HepG2 (cell line): ENCODE data around the gene WDR86. TPM values are rescaled to one million over a fixed set of nuclear protein-coding genes. Genes with fewer than 3 reads are reported as not detected.

Experiments
- CREB3 ChIP-seq: sonication (generic); formaldehyde crosslinking; IDR thresholded peaks from 2 replicates; pipeline ENCODE4 v1.5.0; 2020; ENCODE audit warnings: missing genetic modification reagents
- FOXP4 ChIP-seq: sonication (generic); formaldehyde crosslinking; IDR thresholded peaks from 2 replicates; pipeline ENCODE4 v1.4.0; 2020; ENCODE audit warnings: missing genetic modification reagents
- HINFP ChIP-seq: sonication (generic); formaldehyde crosslinking; IDR thresholded peaks from 2 replicates; pipeline ENCODE4 v1.4.0; 2020; ENCODE audit warnings: low read depth, mild to moderate bottlenecking, missing genetic modification reagents
- PHB2 ChIP-seq: fragments of 450-650 bp; IDR thresholded peaks from 2 replicates; pipeline ENCODE4 v1.6.1; 2018; ENCODE audit not compliant: partially characterized antibody
- SOX6 ChIP-seq, 2 experiments: fragments of 450-650 bp in 1 of 2; sonication (generic) in 1 of 2; formaldehyde crosslinking in 1 of 2; IDR thresholded peaks; 2 replicates each; pipeline versions ENCODE4 v1.4.0 to v1.6.1; 2017 to 2020; ENCODE audit warnings: antibody characterized with exemption in 1 of 2, mild to moderate bottlenecking in 1 of 2, missing genetic modification reagents in 1 of 2
- SRSF9 ChIP-seq: fragments of 200-400 bp; formaldehyde crosslinking; IDR thresholded peaks from 2 replicates; pipeline ENCODE4 v1.6.1; 2018; ENCODE audit warnings: borderline replicate concordance, mild to moderate bottlenecking, low read depth, low read length; ENCODE audit not compliant: insufficient read depth, poor library complexity, severe bottlenecking
- TBX3 ChIP-seq: fragments of 450-650 bp; IDR thresholded peaks from 2 replicates; pipeline ENCODE4 v1.6.1; 2017; ENCODE audit warnings: antibody characterized with exemption, mild to moderate bottlenecking, inconsistent platforms, borderline replicate concordance
- TEAD2 ChIP-seq: sonication (generic); formaldehyde crosslinking; IDR thresholded peaks from 2 replicates; pipeline ENCODE4 v1.9.0; 2021; ENCODE audit warnings: missing genetic modification reagents
- ZFP36 ChIP-seq: fragments of 150-350 bp; IDR thresholded peaks from 2 replicates; pipeline ENCODE4 v1.6.1; 2018; ENCODE audit warnings: borderline replicate concordance, low read length, low read depth; ENCODE audit not compliant: partially characterized antibody
- ZNF18 ChIP-seq: sonication (generic); formaldehyde crosslinking; IDR thresholded peaks from 2 replicates; pipeline ENCODE4 v1.8.0; 2022; ENCODE audit warnings: mild to moderate bottlenecking, missing genetic modification reagents; ENCODE audit not compliant: insufficient replicate concordance
- ZNF543 ChIP-seq: sonication (generic); formaldehyde crosslinking; IDR thresholded peaks from 2 replicates; pipeline ENCODE4 v1.4.0; 2020; ENCODE audit warnings: mild to moderate bottlenecking, missing genetic modification reagents
- ZNF562 ChIP-seq: sonication (generic); formaldehyde crosslinking; IDR thresholded peaks from 2 replicates; pipeline ENCODE4 v1.8.0; 2022; ENCODE audit warnings: missing genetic modification reagents, borderline replicate concordance
- ZNF646 ChIP-seq: sonication (generic); formaldehyde crosslinking; IDR thresholded peaks from 2 replicates; pipeline ENCODE4 v1.9.0; 2021; ENCODE audit warnings: mild to moderate bottlenecking, missing genetic modification reagents
- ZNF75D ChIP-seq: sonication (generic); formaldehyde crosslinking; IDR thresholded peaks from 2 replicates; pipeline ENCODE4 v1.8.1; 2023; ENCODE audit warnings: missing genetic modification reagents, mild to moderate bottlenecking, borderline replicate concordance
- polyA plus RNA-seq, 8 experiments: library from polyadenylated mRNA; depleted of rRNA in 3 of 8; stranded (reverse) in 7 of 8; unstranded in 1 of 8; fragments of >200 nt; fragmentation: Illumina TruSeq in 4 of 8; extraction: Trizol in 4 of 8; gene quantifications; 2 replicates each; pipeline versions ENCODE4 v1.2.1 to v1.2.3, GENCODE V29; 2011 to 2016; ENCODE audit warnings: low read depth in 4 of 8, missing spikeins in 1 of 8, mixed read lengths in 1 of 8; ENCODE audit not compliant: insufficient read depth in 1 of 8
- total RNA-seq, 5 experiments: library from RNA; depleted of rRNA; stranded (reverse); fragments of >200 nt; fragmentation: Illumina TruSeq; extraction: Trizol; gene quantifications; 2 replicates each; pipeline ENCODE4 v1.2.3, GENCODE V29; 2016; ENCODE audit warnings: low read depth in 1 of 5

WDR86 gene
- total and polyA plus RNA-seq, 2 of the 13 experiments (the other 11 are each of a cell fraction or from before 2014, with no cell fraction given): 0.11 to 2.9 TPM

- TF ChIP-seq FOXP4 (CRISPR knock-in tag): peak; percentile 82
- no peak for TF ChIP-seq SOX6 (IDR thresholded peaks at IDR 0.05)
- peak; percentile 76 for TF ChIP-seq SOX6 (CRISPR knock-in tag; IDR thresholded peaks at IDR 0.05)
- TF ChIP-seq SRSF9: no peak
- no peak for TF ChIP-seq ZNF543 (CRISPR knock-in tag)
- peak; percentile 56; the same call in 1 of the 2 replicates for TF ChIP-seq ZNF646 (CRISPR knock-in tag)
- TF ChIP-seq ZNF562 (CRISPR knock-in tag): no peak
- no peak for TF ChIP-seq HINFP (CRISPR knock-in tag)
- no peak for TF ChIP-seq PHB2
- no peak for TF ChIP-seq CREB3 (CRISPR knock-in tag)
- TF ChIP-seq ZNF75D: no peak
- TF ChIP-seq TBX3: no peak
- TF ChIP-seq ZNF18 (CRISPR knock-in tag): no peak
- no peak for TF ChIP-seq ZFP36
- TF ChIP-seq TEAD2: no peak
Measured at GRCh38 chr7:151408839-151409666, 785 bp downstream of the WDR86 start (continued).
